Measurements from ENCODE around the gene NAV2.
A peak's percentile ranks its signal among the peaks of the same experiment; 100 is the strongest.

The NAV2 gene

GRCh38 chr11:19768197-19768596 is 55.6 kb downstream of the NAV2 start:
- TF ChIP-seq JUND (IDR thresholded peaks at IDR 0.05; ENCODE audit: low read depth), result no peak
- in situ Hi-C loops (cut with HindIII; ENCODE audit: low pct_unique_long_range_greater_than_20kb, low sequenced_read_pairs), result no loop called here

GRCh38 chr11:19768815-19769214 is 56.2 kb downstream of the NAV2 start:
- in situ Hi-C loops (cut with HindIII; ENCODE audit: low pct_unique_long_range_greater_than_20kb, low sequenced_read_pairs), result no loop called here
- no peak for TF ChIP-seq JUND (IDR thresholded peaks at IDR 0.05; ENCODE audit: low read depth)
- DNase-seq (ENCODE audit: low read depth in 1 of 2, low spot score in 1 of 2), result no peak

More at GRCh38 chr11:19768197-19768596, 55.6 kb downstream of the NAV2 start:
- DNase-seq (ENCODE audit: low read depth in 1 of 2, low spot score in 1 of 2), result no peak

- no peak for DNase-seq (ENCODE audit: low read depth in 1 of 2, low spot score in 1 of 2)
- TF ChIP-seq JUND (IDR thresholded peaks at IDR 0.05; ENCODE audit: low read depth), result no peak
- in situ Hi-C loops (cut with HindIII; ENCODE audit: low pct_unique_long_range_greater_than_20kb, low sequenced_read_pairs), result no loop called here
Observed at GRCh38 chr11:19769820-19770219, 57.2 kb downstream of the NAV2 start.

GRCh38 chr11:19770277-19770676 is 57.6 kb downstream of the NAV2 start:
- no peak for DNase-seq (ENCODE audit: low read depth in 1 of 2, low spot score in 1 of 2)
- in situ Hi-C loops (cut with HindIII; ENCODE audit: low pct_unique_long_range_greater_than_20kb, low sequenced_read_pairs), result no loop called here
- TF ChIP-seq JUND (IDR thresholded peaks at IDR 0.05; ENCODE audit: low read depth), result no peak

- DNase-seq (ENCODE audit: low read depth in 1 of 2, low spot score in 1 of 2), result no peak
- in situ Hi-C loops (cut with HindIII; ENCODE audit: low pct_unique_long_range_greater_than_20kb, low sequenced_read_pairs), result no loop called here
- no peak for TF ChIP-seq JUND (IDR thresholded peaks at IDR 0.05; ENCODE audit: low read depth)
Observed at GRCh38 chr11:19771463-19771862, 58.8 kb downstream of the NAV2 start.

GRCh38 chr11:19772480-19772879 is 59.8 kb downstream of the NAV2 start:
- TF ChIP-seq JUND (IDR thresholded peaks at IDR 0.05; ENCODE audit: low read depth), result no peak
- in situ Hi-C loops (cut with HindIII; ENCODE audit: low pct_unique_long_range_greater_than_20kb, low sequenced_read_pairs), result no loop called here
- no peak for DNase-seq (ENCODE audit: low read depth in 1 of 2, low spot score in 1 of 2)

- no peak for DNase-seq (ENCODE audit: low read depth in 1 of 2, low spot score in 1 of 2)
- TF ChIP-seq JUND (IDR thresholded peaks at IDR 0.05; ENCODE audit: low read depth), result no peak
- in situ Hi-C loops (cut with HindIII; ENCODE audit: low pct_unique_long_range_greater_than_20kb, low sequenced_read_pairs), result no loop called here
Observed at GRCh38 chr11:19774329-19774728, 61.7 kb downstream of the NAV2 start.

GRCh38 chr11:19774817-19775580 is 62.4 kb downstream of the NAV2 start:
- in situ Hi-C loops (cut with HindIII; ENCODE audit: low pct_unique_long_range_greater_than_20kb, low sequenced_read_pairs), result no loop called here
- no peak for TF ChIP-seq JUND (IDR thresholded peaks at IDR 0.05; ENCODE audit: low read depth)
- no peak for DNase-seq (ENCODE audit: low read depth in 1 of 2, low spot score in 1 of 2)

- in situ Hi-C loops (cut with HindIII; ENCODE audit: low pct_unique_long_range_greater_than_20kb, low sequenced_read_pairs), result no loop called here
- DNase-seq (ENCODE audit: low read depth in 1 of 2, low spot score in 1 of 2), result no peak
- TF ChIP-seq JUND (IDR thresholded peaks at IDR 0.05; ENCODE audit: low read depth), result no peak
Observed at GRCh38 chr11:19775622-19776021, 63.0 kb downstream of the NAV2 start.

GRCh38 chr11:19777039-19777376 is 64.4 kb downstream of the NAV2 start:
- peak in 1 of 2 experiments; percentile 3 for DNase-seq (ENCODE audit: low read depth in 1 of 2, low spot score in 1 of 2)
- no peak for TF ChIP-seq JUND (IDR thresholded peaks at IDR 0.05; ENCODE audit: low read depth)
- in situ Hi-C loops (cut with HindIII; ENCODE audit: low pct_unique_long_range_greater_than_20kb, low sequenced_read_pairs), result no loop called here

- in situ Hi-C loops (cut with HindIII; ENCODE audit: low pct_unique_long_range_greater_than_20kb, low sequenced_read_pairs), result no loop called here
- DNase-seq (ENCODE audit: low read depth in 1 of 2, low spot score in 1 of 2), result no peak
Observed at GRCh38 chr11:19777377-19778102, 64.9 kb downstream of the NAV2 start.

GRCh38 chr11:19779740-19780139 is 67.1 kb downstream of the NAV2 start:
- in situ Hi-C loops (cut with HindIII; ENCODE audit: low pct_unique_long_range_greater_than_20kb, low sequenced_read_pairs), result no loop called here
- no peak for TF ChIP-seq JUND (IDR thresholded peaks at IDR 0.05; ENCODE audit: low read depth)
- no peak for DNase-seq (ENCODE audit: low read depth in 1 of 2, low spot score in 1 of 2)

More at GRCh38 chr11:19777377-19778102, 64.9 kb downstream of the NAV2 start:
- no peak for TF ChIP-seq JUND (IDR thresholded peaks at IDR 0.05; ENCODE audit: low read depth)

GRCh38 chr11:19781351-19781750 is 68.7 kb downstream of the NAV2 start:
- TF ChIP-seq JUND (IDR thresholded peaks at IDR 0.05; ENCODE audit: low read depth), result no peak
- DNase-seq (ENCODE audit: low read depth in 1 of 2, low spot score in 1 of 2), result no peak
- in situ Hi-C loops (cut with HindIII; ENCODE audit: low pct_unique_long_range_greater_than_20kb, low sequenced_read_pairs), result no loop called here

Measured in T47D (cell line).